Middle frontal gyrus (tissue), 1 donor: ENCODE measurements around the gene TRAPPC12.
"Not testable (repeated sequence)": the region's sequence is repeated elsewhere in the genome, so short reads cannot be mapped to it uniquely, and the experiment has no call there.

Experiments
- DNase-seq: peaks from one replicate; pipeline ENCODE4 v3.0.0-alpha.2; 2015; ENCODE audit warnings: low spot score; ENCODE audit errors: extremely low spot score

Gene TRAPPC12

DNA sequence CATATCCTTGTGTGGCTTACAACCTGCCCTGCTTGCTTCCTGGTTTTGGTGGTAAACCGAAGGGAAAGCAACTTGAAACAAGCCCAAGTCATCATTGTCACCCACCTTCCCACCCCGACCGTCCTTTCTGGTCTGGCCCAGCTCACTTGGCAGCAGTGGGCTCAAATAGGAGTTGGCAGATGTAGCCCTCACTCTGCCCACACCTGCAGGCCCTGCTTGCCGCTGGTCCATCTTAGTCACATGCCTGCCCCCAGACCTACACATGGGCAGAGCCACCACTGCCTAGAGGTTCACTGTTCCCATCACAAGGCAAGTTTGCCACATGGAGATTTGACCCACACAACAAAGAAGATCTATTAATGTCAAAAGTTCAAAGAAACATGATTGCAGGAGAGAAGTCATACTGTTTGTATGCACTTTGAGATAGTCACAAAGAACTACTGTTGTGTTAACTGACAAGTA, 11.2 kb upstream of the TRAPPC12 start:
- no peak for DNase-seq

DNA sequence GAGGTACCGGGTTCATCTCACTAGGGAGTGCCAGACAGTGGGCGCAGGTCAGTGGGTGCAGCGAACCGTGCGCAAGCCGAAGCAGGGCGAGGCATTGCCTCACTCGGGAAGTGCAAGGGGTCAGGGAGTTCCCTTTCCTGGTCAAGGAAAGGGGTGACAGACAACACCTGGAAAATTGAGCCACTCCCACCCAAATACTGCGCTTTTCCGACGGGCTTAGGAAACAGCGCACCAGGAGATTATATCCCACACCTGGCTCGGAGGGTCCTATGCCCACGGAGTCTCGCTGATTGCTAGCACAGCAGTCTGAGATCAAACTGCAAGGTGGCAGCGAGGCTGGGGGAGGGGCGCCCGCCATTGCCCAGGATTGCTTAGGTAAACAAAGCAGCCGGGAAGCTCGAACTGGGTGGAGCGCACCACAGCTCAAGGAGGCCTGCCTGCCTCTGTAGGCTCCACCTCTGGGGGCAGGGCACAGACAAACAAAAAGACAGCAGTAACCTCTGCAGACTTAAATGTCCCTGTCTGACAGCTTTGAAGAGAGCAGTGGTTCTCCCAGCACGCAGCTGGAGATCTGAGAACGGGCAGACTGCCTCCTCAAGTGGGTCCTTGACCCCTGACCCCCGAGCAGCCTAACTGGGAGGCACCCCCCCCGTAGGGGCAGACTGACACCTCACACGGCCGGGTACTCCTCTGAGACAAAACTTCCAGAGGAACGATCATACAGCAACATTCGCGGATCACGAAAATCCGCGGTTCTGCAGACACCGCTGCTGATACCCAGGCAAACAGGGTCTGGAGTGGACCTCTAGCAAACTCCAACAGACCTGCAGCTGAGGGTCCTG, 9.9 kb upstream of the TRAPPC12 start:
- not testable (repeated sequence) for DNase-seq

DNA sequence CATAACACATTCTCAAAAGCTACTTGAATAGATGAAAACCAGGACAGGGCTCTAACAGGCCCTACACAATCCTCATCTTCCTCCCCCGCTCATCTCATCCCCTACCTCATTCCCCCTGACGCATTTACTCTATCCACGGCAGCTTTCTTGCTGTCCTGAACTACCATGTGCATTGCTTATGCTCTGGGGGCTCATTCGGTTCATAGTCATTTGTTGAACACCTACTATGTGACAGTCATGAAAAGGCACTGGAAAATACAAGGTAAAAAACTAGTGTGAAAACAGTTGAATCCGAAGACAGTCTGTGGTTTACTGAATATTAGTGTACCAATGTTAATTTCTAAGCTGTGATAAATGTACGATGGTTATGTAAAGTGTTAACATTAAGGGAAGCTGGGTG, 2.7 kb upstream of the TRAPPC12 start:
- no peak for DNase-seq

- DNase-seq, result no peak
Measured at GRCh38 chr2:3377279-3377611, 2.2 kb upstream of the TRAPPC12 start.

GRCh38 chr2:3377612-3378432, 1.7 kb upstream of the TRAPPC12 start, which contains the start of gene EIPR1:
EIPR1 (minus strand) TSS chr2:3377818; CDS start chr2:3377689, 129 bp downstream.
- DNase-seq, result peak; percentile 98

DNA sequence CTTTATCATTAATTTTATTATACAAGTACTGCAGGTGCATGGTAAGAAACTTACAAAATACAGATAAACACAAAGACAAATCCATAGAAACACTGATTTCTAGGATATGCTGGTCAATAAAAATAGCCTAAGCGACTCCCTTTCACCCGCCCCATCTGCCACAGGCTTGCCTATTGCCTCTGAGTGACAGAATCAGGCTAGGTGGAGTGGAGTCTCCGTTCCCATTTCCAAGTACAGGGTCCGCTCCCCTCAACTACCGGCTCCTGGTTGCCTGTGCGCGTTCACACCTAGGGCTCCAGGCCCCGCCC, 201 bp upstream of the TRAPPC12 start:
- no peak for DNase-seq

GRCh38 chr2:3386448-3386958, 7.0 kb downstream of the TRAPPC12 start:
- no peak for DNase-seq

DNA sequence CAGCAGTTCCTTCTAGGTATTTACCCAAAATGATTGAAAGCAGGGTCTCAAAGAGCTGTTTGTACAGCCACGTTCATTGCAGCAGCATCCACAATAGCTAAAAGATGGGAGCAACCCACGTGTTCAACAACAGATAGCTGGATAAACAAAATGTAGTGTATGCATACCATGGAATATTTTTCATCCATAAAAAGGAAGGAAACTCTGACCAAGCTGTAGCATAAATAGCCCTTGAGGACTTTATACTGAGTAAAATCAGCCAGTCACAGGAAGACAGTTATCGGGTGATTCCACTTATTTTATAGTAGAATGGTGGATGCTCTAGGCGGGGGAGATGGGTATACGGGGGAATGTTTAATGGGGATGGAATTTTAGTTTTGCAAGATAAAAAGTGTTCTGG, 7.5 kb downstream of the TRAPPC12 start:
- DNase-seq, result no peak

DNA sequence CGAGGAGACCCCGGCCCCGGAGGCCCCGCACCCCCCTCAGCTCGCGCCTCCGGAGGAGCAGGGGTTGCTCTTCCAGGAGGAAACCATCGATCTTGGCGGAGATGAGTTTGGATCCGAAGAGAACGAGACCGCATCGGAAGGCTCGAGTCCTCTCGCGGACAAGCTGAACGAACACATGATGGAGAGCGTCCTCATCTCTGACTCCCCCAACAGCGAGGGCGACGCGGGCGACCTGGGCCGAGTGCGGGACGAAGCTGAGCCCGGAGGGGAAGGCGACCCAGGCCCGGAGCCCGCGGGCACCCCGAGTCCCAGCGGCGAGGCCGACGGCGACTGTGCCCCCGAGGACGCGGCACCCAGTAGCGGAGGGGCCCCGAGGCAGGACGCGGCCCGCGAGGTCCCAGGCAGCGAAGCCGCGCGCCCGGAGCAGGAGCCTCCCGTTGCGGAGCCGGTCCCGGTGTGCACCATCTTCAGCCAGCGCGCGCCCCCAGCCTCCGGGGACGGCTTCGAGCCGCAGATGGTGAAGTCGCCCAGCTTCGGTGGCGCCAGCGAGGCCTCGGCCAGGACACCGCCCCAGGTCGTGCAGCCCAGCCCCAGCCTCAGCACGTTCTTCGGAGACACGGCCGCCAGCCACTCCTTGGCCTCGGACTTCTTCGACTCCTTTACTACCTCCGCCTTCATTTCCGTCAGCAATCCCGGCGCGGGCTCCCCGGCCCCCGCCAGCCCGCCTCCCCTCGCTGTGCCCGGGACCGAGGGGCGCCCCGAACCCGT, 8.3 kb downstream of the TRAPPC12 start:
- no peak for DNase-seq

GRCh38 chr2:3388412-3388738, 8.9 kb downstream of the TRAPPC12 start:
- no peak for DNase-seq

- DNase-seq, result no peak
Measured at GRCh38 chr2:3389193-3389592, 9.7 kb downstream of the TRAPPC12 start.

GRCh38 chr2:3390041-3390440, 10.5 kb downstream of the TRAPPC12 start:
- no peak for DNase-seq

DNA sequence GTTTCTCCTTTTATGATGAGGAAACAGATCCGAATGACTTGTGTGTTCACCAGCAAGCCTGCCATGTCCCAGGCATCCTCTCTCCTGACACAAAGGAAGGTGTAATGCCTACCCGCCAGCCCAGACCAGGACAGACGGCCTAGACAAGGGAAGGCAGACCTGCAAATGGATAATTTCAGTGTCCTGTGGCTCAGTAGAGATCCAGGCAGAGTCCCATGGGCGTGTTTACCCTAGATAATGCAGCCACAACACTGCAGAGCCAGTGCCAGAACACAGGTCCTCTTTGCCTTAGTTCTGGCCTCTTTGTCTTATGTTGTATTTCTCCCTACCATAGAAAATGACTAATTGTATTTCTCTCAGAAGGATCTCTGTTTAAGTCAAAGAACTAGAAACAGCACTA, 12.7 kb downstream of the TRAPPC12 start:
- DNase-seq, result no peak

DNA sequence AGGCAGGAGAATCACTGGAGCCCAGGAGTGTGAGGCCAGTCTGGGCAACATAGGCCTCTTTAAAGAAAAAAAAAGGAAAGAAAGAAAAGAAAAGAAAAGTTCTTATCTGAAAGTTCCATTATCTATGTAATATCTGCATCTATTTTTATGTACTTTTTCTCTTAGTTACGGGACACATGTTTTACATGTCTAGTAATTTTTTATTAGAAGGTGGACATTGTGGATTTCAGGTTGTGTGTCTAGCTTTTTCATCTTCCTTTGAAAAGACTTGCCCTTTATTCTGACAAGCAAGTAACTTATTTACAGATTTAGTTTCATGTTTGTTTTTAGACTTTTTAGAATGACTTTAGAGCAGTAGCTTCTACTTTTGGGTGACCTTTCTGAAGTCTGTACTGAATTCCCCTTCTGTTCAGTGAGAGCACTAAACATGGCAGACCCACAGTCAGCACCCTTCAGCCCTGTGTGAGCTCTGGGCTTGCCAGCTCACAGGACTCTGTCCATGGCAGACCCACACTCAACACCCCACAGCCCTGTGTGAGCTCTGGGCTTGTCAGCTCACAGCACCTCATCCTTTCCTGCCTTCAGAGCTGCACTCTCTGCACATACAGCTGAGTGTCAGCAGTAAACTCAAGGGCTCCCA, 17.5 kb downstream of the TRAPPC12 start:
- DNase-seq, result no peak

DNA sequence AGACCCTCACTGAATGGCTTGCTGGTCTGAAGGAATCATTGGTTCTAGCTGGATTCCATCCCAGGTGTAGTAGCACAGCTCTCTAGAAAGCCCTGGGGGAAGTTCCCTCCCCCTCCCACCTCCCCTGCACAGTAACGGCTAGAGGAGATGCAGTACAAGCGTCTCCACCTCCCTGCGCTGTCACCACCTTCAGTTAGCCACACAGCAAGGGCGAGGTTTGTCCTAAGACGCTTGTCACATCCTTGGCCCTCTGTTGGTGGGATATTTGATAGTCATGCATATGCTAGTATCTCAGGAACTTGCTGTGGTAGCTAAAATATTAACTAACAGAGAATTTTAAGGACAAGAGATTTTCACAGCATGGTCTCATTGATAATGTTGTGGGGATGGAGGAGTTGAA, 19.4 kb downstream of the TRAPPC12 start:
- no peak for DNase-seq

- no peak for DNase-seq
Measured at GRCh38 chr2:3399381-3399780, 19.9 kb downstream of the TRAPPC12 start.

DNA sequence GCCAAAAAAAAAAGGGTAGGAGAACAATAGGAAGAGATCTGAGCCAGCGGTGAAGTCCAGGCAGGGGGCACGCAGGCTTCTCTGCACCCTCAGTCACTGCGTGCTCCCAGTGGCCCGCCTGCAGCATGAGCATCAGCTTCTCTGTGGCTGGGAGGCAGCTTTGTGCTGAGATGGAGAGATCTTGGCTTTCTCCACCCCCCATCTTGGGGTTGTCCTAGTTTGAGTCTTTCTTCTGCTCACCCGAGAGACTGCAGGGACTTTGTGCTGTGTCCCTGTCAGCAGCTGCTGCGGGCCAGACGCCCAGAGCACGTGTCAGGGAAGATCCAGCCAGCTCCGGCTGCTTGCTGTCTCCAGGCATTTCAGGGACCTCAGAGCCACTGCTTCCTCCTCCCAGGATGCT, 20.3 kb downstream of the TRAPPC12 start:
- DNase-seq, result peak; percentile 92

DNA sequence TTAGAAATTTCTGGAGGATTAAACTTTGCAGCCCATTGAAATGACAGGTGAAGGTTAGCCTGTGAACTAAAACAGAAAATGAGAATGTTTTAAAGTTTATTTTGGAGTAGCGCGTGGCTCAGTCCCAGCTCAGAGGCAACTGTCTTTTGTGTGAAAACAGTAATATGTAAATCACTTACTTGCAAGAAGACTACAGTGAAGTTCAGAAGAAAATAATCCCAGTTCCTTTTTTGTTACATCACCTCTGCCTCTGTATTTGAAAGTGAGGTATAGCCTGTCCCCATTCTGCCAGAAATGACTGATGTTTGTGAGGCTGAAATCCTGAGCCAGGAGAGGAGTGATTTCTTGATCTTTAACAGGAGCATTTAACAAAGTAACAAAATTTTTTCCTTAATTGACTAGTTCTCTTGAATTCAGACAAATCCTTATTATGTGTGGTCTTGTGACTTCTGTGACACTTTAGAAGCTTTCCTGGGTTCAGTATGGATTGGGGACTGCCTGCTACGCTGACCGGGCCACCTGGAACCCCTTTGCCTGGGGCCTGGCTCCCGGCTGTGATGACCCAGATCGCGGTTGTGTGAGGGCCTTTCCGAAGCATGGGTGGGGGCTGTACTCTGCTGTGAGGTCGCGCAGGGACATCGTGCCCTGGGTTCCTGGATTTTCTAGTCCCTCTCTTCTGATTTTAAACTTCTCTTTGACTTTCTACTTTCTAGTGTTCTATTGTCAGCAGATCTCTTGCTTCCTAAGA, 24.3 kb downstream of the TRAPPC12 start:
- no peak for DNase-seq

DNA sequence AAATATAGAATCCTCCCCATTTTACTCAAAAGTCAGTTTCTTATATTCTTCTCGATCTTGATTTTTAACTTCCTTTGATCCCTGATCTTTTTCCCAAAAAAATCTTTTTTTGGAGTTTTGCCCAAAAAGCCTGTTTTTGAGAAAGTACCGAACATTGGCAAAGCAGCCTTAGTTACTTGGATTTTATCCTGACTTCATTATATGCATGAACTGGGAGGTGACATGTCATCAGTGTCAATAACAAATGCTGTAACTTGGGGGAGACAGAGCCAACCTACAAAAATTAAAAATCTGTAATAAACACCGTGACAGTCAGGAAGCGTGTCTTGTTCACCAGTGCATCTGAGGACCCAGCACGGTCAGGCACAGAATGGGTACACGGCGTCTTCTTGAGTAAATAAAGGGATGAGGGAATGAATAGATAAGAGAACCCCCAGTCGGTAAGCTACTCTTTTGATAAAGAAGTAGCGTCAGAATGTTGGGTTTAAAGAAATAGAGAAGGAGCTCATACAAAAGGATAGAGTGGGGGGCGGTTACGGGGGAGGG, 24.9 kb downstream of the TRAPPC12 start:
- DNase-seq, result no peak

DNA sequence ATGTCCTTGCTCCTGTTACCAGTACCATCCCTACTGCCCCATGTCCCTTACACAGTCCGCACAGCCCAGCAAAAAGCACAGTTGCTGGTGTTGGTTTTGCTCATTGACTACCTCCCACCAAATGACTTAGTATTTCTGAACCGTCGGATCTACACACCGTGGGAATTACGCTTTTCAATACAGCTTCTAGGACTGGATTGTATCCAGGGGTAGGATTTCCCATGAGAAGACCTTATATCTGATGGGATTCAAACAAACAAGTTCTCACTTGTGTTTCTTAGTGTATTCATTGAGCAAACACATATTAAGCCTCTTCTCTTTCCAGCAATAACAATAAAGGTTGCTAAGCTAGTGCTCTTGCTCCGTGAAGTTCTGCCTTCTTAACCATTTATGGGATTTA, 25.8 kb downstream of the TRAPPC12 start:
- no peak for DNase-seq
